GM12873 (cell line): ENCODE measurements around the gene KRTAP27-1.

ENCODE experiments used
- CTCF ChIP-seq: IDR thresholded peaks from 2 replicates; pipeline ENCODE4 v1.5.1; 2012; ENCODE audit warnings: low read depth, mild to moderate bottlenecking, moderate library complexity, low read length, control low read depth; ENCODE audit not compliant: insufficient read depth; ENCODE audit errors: missing control alignments

Gene KRTAP27-1, protein sequence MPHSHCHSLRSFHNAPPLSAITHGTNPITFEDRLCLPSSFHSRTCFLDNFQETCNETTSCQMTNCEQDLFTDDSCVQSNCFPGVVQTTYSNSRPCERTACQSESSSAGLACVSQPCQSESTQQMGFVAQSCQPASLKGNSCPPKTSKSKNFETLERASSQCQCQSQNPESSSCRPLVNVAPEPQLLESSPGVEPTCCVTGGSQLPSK

DNA sequence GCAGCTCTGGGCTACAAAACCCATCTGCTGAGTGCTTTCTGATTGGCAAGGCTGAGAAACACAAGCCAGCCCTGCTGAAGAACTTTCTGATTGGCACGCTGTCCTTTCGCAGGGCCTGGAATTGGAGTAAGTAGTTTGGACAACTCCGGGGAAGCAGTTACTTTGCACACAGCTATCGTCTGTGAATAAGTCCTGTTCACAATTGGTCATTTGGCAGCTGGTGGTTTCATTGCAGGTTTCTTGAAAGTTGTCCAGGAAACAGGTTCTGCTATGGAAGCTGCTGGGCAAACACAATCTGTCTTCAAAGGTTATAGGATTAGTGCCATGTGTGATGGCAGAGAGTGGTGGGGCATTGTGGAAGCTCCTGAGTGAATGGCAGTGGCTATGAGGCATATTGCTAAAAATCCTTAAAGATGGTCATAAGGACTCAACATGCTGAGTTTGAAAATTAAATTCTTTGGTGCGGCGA is at the start of gene KRTAP27-1:
KRTAP27-1 (minus strand) TSS at position 419 of the 469 bp plus-strand sequence; CDS start at position 393, 26 bp downstream.
- no peak for TF ChIP-seq CTCF

GRCh38 chr21:30382201-30382600 is 44.7 kb upstream of the KRTAP27-1 start:
- no peak for TF ChIP-seq CTCF

GRCh38 chr21:30372139-30372770 is 34.8 kb upstream of the KRTAP27-1 start, which contains the start of gene KRTAP13-2:
Gene KRTAP13-2 (minus strand): TSS chr21:30372271. CDS start chr21:30372213, 58 bp downstream.
- no peak for TF ChIP-seq CTCF

GRCh38 chr21:30355906-30356305 is 18.4 kb upstream of the KRTAP27-1 start:
- TF ChIP-seq CTCF: no peak

DNA sequence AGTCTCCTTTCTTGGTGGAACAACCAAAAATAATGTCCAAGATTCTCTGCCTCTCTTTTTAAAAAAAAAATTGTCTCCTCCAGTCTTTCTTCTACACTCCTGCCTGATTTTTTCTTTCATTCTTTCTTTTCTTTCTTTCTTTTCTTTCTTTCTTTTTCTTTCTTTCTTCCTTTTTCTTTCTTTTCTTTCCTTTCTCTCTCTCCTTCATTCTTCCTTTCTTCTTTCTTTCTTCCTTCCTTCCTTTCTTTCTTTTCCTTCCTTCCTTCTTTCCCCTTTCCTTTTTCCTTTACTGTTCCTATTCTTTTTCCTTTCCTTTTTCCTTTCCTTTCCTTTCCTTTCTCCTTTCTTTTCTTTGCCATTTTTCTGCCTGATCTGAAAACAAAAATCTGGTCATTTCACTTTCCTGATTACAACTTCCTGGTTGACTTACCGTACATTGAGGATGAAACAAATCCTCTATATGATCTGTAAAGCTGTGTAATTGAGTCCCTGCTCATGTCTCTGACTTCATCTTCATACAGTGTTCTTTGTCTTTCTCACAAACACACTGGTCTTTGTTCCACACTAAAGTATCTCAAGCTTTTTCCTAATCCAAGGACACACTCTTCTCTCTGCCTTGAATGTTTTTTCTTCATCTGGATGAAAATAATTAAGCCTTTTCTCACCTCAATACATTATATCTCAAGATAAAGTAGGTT is 17.0 kb upstream of the KRTAP27-1 start:
- no peak for TF ChIP-seq CTCF

- no peak for TF ChIP-seq CTCF
Observed at GRCh38 chr21:30351534-30351933, 14.0 kb upstream of the KRTAP27-1 start.

DNA sequence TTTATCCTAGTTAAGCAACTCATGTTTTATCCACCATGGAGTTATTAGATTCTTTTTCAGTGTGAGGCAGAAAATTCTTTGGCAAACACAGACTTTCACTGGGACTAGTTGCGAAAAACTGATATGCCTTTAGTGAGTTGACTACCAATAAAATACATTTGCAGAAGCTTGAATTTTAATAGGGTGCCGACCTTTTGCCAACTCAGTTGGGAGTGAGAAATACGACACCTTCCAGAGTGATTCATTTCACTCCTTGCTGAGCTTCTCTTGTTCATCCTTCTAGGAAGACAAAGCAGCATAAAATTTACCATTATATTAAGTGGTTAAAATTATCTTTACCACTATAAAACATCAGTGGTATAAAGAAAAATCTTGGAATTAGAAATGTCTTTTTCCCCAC is 12.1 kb upstream of the KRTAP27-1 start:
- TF ChIP-seq CTCF: no peak
